ENCODE data around the gene C1QTNF9B.
A peak's percentile ranks its signal among the peaks of the same experiment; 100 is the strongest.

The C1QTNF9B gene

GRCh38 chr13:23848646-23849141 is 48.6 kb downstream of the C1QTNF9B start:
- peaks cover 30% of the 10 kb centered on the region for H3K4me1 ChIP-seq (ENCODE audit: low read length)
- peak overlapping the region; percentile 3; the same call in 1 of the 2 replicates for H3K4me2 ChIP-seq (ENCODE audit: low read length)
- TF ChIP-seq, protein P1, sequence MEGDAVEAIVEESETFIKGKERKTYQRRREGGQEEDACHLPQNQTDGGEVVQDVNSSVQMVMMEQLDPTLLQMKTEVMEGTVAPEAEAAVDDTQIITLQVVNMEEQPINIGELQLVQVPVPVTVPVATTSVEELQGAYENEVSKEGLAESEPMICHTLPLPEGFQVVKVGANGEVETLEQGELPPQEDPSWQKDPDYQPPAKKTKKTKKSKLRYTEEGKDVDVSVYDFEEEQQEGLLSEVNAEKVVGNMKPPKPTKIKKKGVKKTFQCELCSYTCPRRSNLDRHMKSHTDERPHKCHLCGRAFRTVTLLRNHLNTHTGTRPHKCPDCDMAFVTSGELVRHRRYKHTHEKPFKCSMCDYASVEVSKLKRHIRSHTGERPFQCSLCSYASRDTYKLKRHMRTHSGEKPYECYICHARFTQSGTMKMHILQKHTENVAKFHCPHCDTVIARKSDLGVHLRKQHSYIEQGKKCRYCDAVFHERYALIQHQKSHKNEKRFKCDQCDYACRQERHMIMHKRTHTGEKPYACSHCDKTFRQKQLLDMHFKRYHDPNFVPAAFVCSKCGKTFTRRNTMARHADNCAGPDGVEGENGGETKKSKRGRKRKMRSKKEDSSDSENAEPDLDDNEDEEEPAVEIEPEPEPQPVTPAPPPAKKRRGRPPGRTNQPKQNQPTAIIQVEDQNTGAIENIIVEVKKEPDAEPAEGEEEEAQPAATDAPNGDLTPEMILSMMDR (IDR thresholded peaks at IDR 0.05; ENCODE audit: low read depth, low read length): no peak
- no peak for TF ChIP-seq EZH2phosphoT487 (IDR thresholded peaks at IDR 0.05; ENCODE audit: low read depth)
- no peaks in the 10 kb centered on the region for H4K20me1 ChIP-seq (ENCODE audit: insufficient read depth, low read length)
- H3K79me2 ChIP-seq (ENCODE audit: low read length): no peaks in the 10 kb centered on the region
- no peaks in the 10 kb centered on the region for H3K36me3 ChIP-seq (replicated peaks; ENCODE audit: low read depth, low read length)
- H3K9ac ChIP-seq (ENCODE audit: low read length): no peak overlapping the region
- H3K27me3 ChIP-seq (ENCODE audit: low read depth, low read length): no peaks in the 10 kb centered on the region
- no peak overlapping the region for H2AFZ ChIP-seq (ENCODE audit: low read depth, low read length)
- no peak overlapping the region for H3K27ac ChIP-seq (ENCODE audit: low read length)
- H3K4me3 ChIP-seq (ENCODE audit: low read length): no peak overlapping the region
- no peaks in the 10 kb centered on the region for H3K9me3 ChIP-seq (ENCODE audit: insufficient read depth, low read length)

DNA sequence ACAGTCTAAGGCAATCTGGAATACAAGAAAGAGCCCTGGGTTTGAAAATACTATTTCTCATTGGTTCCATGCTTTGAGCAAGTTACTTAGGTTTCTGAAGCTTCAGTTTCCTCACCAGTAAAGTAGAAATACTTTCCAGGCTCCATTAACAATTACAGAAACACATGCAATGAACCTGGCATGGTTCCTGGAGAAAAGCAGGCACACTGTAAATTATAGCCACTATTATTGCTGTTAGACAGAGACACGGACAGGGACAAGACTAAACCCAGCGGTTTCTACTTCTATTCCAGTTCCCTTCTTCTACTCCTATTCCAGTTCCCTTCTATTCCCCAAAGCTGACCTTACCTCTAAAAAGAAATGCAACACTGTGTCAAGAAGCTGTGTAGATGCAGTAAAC is 49.3 kb downstream of the C1QTNF9B start:
- Histone ChIP-seq H2AFZ (ENCODE audit: low read depth, low read length) (no peak overlapping the region), H3K4me3 (ENCODE audit: low read length) (no peak overlapping the region), H3K4me2 (ENCODE audit: low read length) (no peak overlapping the region), H3K9me3 (ENCODE audit: insufficient read depth, low read length) (no peaks in the 10 kb centered on the region), H3K27ac (ENCODE audit: low read length) (no peak overlapping the region), H3K9ac (ENCODE audit: low read length) (no peak overlapping the region), H3K79me2 (ENCODE audit: low read length) (no peaks in the 10 kb centered on the region), H3K27me3 (ENCODE audit: low read depth, low read length) (no peaks in the 10 kb centered on the region), H3K36me3 (replicated peaks; ENCODE audit: low read depth, low read length) (no peaks in the 10 kb centered on the region), H4K20me1 (ENCODE audit: insufficient read depth, low read length) (no peaks in the 10 kb centered on the region), H3K4me1 (ENCODE audit: low read length) (peaks cover 30% of the 10 kb centered on the region)
- TF ChIP-seq, protein P1 (IDR thresholded peaks at IDR 0.05; ENCODE audit: low read depth, low read length): no peak
- TF ChIP-seq EZH2phosphoT487 (IDR thresholded peaks at IDR 0.05; ENCODE audit: low read depth): no peak

GRCh38 chr13:23847497-23847896 is 49.8 kb downstream of the C1QTNF9B start:
- no peaks in the 10 kb centered on the region for H3K9me3 ChIP-seq (ENCODE audit: insufficient read depth, low read length)
- no peak overlapping the region for H2AFZ ChIP-seq (ENCODE audit: low read depth, low read length)
- TF ChIP-seq, protein P1 (IDR thresholded peaks at IDR 0.05; ENCODE audit: low read depth, low read length): no peak
- TF ChIP-seq EZH2phosphoT487 (IDR thresholded peaks at IDR 0.05; ENCODE audit: low read depth): no peak
- H3K4me3 ChIP-seq (ENCODE audit: low read length): no peak overlapping the region
- no peaks in the 10 kb centered on the region for H3K79me2 ChIP-seq (ENCODE audit: low read length)
- H4K20me1 ChIP-seq (ENCODE audit: insufficient read depth, low read length): no peaks in the 10 kb centered on the region
- no peak overlapping the region for H3K4me2 ChIP-seq (ENCODE audit: low read length)
- no peaks in the 10 kb centered on the region for H3K36me3 ChIP-seq (replicated peaks; ENCODE audit: low read depth, low read length)
- no peak overlapping the region for H3K27ac ChIP-seq (ENCODE audit: low read length)
- H3K4me1 ChIP-seq (ENCODE audit: low read length): peaks cover 30% of the 10 kb centered on the region
- H3K27me3 ChIP-seq (ENCODE audit: low read depth, low read length): no peaks in the 10 kb centered on the region
- no peak overlapping the region for H3K9ac ChIP-seq (ENCODE audit: low read length)

DNA sequence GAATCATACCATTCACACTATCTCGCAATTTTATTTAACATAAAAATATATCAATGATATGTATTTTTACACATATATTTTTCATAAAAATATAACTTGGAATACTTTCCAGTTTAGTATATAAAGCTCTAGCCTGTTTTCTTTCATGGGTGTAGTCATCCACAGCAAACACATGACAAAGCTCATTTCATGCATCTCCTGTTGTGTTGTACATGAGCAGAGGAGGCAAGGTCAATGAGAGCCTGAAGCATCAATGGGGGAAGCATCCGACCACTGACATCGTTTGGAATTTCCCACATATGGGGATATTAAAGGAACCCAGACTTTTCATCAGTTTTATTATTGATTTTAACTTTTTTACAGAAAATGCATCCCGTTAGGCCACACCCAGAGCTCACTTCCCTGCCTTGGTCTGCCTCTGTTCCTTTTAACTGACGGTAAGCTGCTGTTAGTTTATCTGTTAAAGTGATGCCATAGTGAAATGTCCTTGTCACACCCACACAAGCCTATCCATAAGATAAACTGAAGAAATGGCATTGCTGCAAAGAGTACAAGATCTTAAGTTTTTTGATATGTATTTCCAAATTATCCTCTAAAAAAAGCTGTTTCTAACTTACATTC is 52.1 kb downstream of the C1QTNF9B start:
- H3K27me3 ChIP-seq (ENCODE audit: low read depth, low read length): no peaks in the 10 kb centered on the region
- peak overlapping the region; percentile 32 for H3K4me2 ChIP-seq (ENCODE audit: low read length)
- H3K9ac ChIP-seq (ENCODE audit: low read length): no peak overlapping the region
- no peaks in the 10 kb centered on the region for H3K36me3 ChIP-seq (replicated peaks; ENCODE audit: low read depth, low read length)
- H3K4me1 ChIP-seq (ENCODE audit: low read length): peaks cover 30% of the 10 kb centered on the region
- no peak overlapping the region for H3K27ac ChIP-seq (ENCODE audit: low read length)
- H3K9me3 ChIP-seq (ENCODE audit: insufficient read depth, low read length): no peaks in the 10 kb centered on the region
- TF ChIP-seq, protein P1 (IDR thresholded peaks at IDR 0.05; ENCODE audit: low read depth, low read length): no peak
- TF ChIP-seq EZH2phosphoT487 (IDR thresholded peaks at IDR 0.05; ENCODE audit: low read depth): no peak
- H3K4me3 ChIP-seq (ENCODE audit: low read length): no peak overlapping the region
- no peak overlapping the region for H2AFZ ChIP-seq (ENCODE audit: low read depth, low read length)
- no peaks in the 10 kb centered on the region for H3K79me2 ChIP-seq (ENCODE audit: low read length)
- H4K20me1 ChIP-seq (ENCODE audit: insufficient read depth, low read length): no peaks in the 10 kb centered on the region

Measured in OCI-LY3 (cell line).